Fibroblast of upper back skin (primary cell): ENCODE data around the gene NDUFB10.

Experiments used
- DNase-seq: peaks from one replicate; pipeline ENCODE4 v3.0.0-alpha.2; 2013

NDUFB10 gene

GRCh38 chr16:2004795-2005517, 45.6 kb downstream of the NDUFB10 start:
- no peak for DNase-seq

DNA sequence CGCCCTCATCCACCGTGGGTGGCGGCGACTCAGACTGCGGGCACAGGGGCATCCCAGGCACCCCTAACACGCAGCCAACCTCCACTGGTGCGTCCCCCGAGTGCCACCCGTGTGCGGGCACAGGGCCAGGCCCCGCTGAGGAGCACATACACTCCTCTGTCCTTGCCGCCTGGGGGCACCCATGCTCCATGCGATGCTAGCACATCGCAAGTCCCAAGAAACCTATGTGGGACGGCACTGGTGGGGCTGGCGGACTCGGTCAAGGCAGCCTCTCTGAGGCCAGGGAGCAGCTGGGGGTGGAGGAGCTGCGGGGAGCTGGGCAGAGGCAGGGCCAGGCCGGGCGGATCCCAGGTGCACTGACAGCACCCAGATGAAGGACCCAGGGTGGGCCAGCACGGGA, 46.3 kb downstream of the NDUFB10 start:
- no peak for DNase-seq

- no peak for DNase-seq
These were observed 47.0 kb downstream of the NDUFB10 start for GRCh38 chr16:2006317-2006716.

GRCh38 chr16:2007081-2007836, 47.9 kb downstream of the NDUFB10 start:
- no peak for DNase-seq

- DNase-seq, result peak; percentile 36
These were observed 48.7 kb downstream of the NDUFB10 start for GRCh38 chr16:2008009-2008526.

DNA sequence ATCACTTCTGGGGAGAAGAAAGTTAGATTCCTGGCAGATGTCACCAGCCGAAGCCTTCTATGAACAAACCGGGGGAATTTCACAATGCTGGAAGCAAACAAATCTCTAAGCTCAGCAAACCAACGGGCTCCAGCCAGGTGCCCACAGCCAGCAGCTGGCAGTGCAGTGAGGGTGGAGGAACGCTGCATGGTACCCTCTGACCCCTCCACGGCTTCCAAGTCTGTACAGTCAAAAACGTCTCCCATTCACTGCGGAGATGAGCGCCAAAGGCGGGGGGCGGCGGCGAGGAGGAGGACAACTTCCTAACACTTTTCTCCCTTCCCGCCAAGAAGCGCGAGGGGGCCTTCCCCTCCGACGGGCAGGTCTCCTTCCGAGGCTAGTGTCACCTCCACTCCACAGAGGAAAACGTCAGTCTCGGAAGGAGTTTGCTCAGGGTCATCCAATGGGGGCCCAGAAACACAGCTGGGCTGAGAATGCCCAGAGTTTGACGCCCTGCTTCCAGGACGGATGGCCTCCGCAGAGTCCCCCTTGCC, 49.4 kb downstream of the NDUFB10 start:
- DNase-seq, result no peak

- DNase-seq, result no peak
These were observed 49.9 kb downstream of the NDUFB10 start for GRCh38 chr16:2009164-2009711.

DNA sequence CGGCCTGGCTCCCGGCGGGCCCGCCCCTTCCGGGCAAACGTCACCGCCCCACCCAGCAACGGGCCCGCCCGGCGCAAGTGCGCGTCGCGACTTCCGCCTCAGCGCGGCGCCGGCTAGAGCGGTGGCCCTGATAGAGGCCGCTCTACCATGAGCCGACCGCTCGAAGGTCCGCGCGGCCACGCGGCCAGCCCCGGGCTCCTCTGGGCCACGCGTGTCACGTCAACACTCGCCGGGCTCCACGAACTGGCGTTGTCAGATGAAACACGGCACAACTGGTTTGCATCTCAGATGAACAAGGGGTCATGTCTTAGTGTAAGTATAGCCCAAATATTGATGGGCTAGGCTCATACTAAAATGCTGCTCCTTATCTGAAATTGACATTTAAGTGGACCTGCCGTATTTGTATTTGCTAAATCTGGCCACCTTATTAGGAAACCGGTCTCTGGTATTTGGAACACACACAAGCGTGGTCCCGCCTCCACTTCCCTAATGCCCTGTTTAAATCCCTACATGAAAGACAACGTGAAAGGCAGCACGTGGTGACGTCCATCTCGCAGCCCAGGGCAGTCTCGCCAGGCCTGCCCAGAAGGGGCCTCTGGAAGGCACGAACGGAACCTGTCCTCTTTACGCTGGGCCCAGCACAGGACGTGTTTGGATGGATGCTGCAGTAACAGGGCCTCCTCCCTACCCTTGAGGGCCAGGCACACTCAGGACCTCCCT, 50.6 kb downstream of the NDUFB10 start, which contains the start of gene ZNF598:
Gene ZNF598 (minus strand): TSS at position 31 of the 720 bp plus-strand sequence.
- DNase-seq, result peak; percentile 85
